B cell (primary cell): ENCODE measurements around the gene ENC1. TPM values are rescaled to one million over a fixed set of nuclear protein-coding genes. Genes with fewer than 3 reads are reported as not detected.

ENCODE experiments used
- ATAC-seq: fragments of 200-7000 bp; cut with Tn5 transposase; one replicate; pipeline ENCODE4 v1.10.0; 2021; ENCODE audit warnings: low read depth, mild to moderate bottlenecking, moderate number of reproducible peaks, moderate library complexity
- CTCF ChIA-PET: fragments of 350-600 bp; sonication (Branson Sonifier 250); formaldehyde crosslinking; loops from one replicate; lab custom pipeline; 2021; ENCODE audit warnings: antibody characterized with exemption, inconsistent platforms; lab: Charles Lee
- POLR2A ChIA-PET: fragments of 350-600 bp; sonication (Branson Sonifier 250); formaldehyde crosslinking; loops from one replicate; lab custom pipeline; 2021; ENCODE audit warnings: antibody characterized with exemption; lab: Charles Lee
- DNase-seq: peaks from one replicate; pipeline ENCODE4 v3.0.0; 2013
- H2AFZ ChIP-seq: 2 replicates; pipeline ENCODE4 v1.6.1; 2012; ENCODE audit warnings: mild to moderate bottlenecking, low read depth, low read length; ENCODE audit not compliant: insufficient read depth, poor library complexity, severe bottlenecking
- H3K27ac ChIP-seq, 2 donors: 1 replicate in 1 of 2; 2 replicates in 1 of 2; pipeline ENCODE4 v1.5.1; 2012 to 2013; ENCODE audit warnings: low read length in 2 of 2, mild to moderate bottlenecking in 2 of 2, moderate library complexity in 1 of 2
- H3K27me3 ChIP-seq, 4 experiments: fragments of 200-600 bp in 1 of 4; sonication (generic) in 1 of 4; replicated peaks in 1 of 4; 1 replicate in 2 of 4; 2 replicates in 2 of 4; pipeline versions ENCODE4 v1.6.1 to v1.7.0; 2013 to 2016; ENCODE audit warnings: low read length in 3 of 4, mild to moderate bottlenecking in 2 of 4, mixed read lengths in 1 of 4, moderate library complexity in 1 of 4; ENCODE audit not compliant: insufficient read depth in 4 of 4, control insufficient read depth in 3 of 4; ENCODE audit errors: control extremely low read depth in 1 of 4
- H3K36me3 ChIP-seq, 2 experiments: replicated peaks in 1 of 2; 1 replicate in 1 of 2; 2 replicates in 1 of 2; pipeline versions ENCODE4 v1.6.1 to v1.7.1; 2013; ENCODE audit warnings: low read length in 1 of 2; ENCODE audit not compliant: insufficient read depth in 2 of 2, control insufficient read depth in 1 of 2; ENCODE audit errors: control extremely low read depth in 1 of 2, extremely low read depth in 1 of 2
- H3K4me1 ChIP-seq, 2 donors: fragments of 200-600 bp in 1 of 2; sonication (generic) in 1 of 2; 1 replicate in 1 of 2; 2 replicates in 1 of 2; pipeline versions ENCODE4 v1.5.1 to v1.6.1; 2013 to 2017; ENCODE audit warnings: low read length in 2 of 2; ENCODE audit not compliant: control insufficient read depth in 2 of 2, insufficient read depth in 2 of 2
- H3K4me2 ChIP-seq: replicated peaks from 2 replicates; pipeline ENCODE3; 2012; ENCODE audit warnings: mild to moderate bottlenecking, low read depth, low read length; ENCODE audit not compliant: poor library complexity, severe bottlenecking
- H3K4me3 ChIP-seq, 5 experiments: fragments of 200-600 bp in 1 of 5; sonication (generic) in 1 of 5; 1 replicate in 3 of 5; 2 replicates in 2 of 5; pipeline versions ENCODE4 v1.5.1 to v1.7.0; 2011 to 2016; ENCODE audit warnings: low read length in 4 of 5, mild to moderate bottlenecking in 4 of 5, low read depth in 2 of 5, control low read depth in 1 of 5, moderate library complexity in 1 of 5; ENCODE audit not compliant: insufficient read depth in 1 of 5; ENCODE audit errors: control extremely low read depth in 1 of 5, extremely low read depth in 1 of 5
- H3K79me2 ChIP-seq: fragments of 200-600 bp; sonication (generic); one replicate; pipeline ENCODE4 v1.6.0; 2016; ENCODE audit warnings: low read length; ENCODE audit not compliant: control insufficient read depth, insufficient read depth
- H3K9ac ChIP-seq: fragments of 200-600 bp; sonication (generic); 2 replicates; pipeline ENCODE4 v1.6.1; 2017; ENCODE audit warnings: mild to moderate bottlenecking, low read length, moderate library complexity
- H3K9me3 ChIP-seq, 3 donors: one replicate each; pipeline versions ENCODE4 v1.6.1 to v1.7.1; 2013; ENCODE audit warnings: low read length in 2 of 3; ENCODE audit not compliant: control insufficient read depth in 2 of 3, insufficient read depth in 1 of 3; ENCODE audit errors: control extremely low read depth in 1 of 3
- H4K20me1 ChIP-seq: 2 replicates; pipeline ENCODE4 v1.6.0; 2012; ENCODE audit warnings: mild to moderate bottlenecking, low read length; ENCODE audit not compliant: insufficient read depth, control insufficient read depth, poor library complexity, severe bottlenecking
- H3K27ac Mint-ChIP-seq: one replicate; pipeline ENCODE4 v1.8.0; 2021; ENCODE audit warnings: mixed read lengths
- H3K27me3 Mint-ChIP-seq: one replicate; pipeline ENCODE4 v1.8.0; 2021; ENCODE audit warnings: mixed read lengths
- H3K4me1 Mint-ChIP-seq: one replicate; pipeline ENCODE4 v1.8.0; 2021; ENCODE audit warnings: mixed read lengths
- H3K4me3 Mint-ChIP-seq: one replicate; pipeline ENCODE4 v1.8.0; 2021; ENCODE audit warnings: mixed read lengths
- H3K9me3 Mint-ChIP-seq: one replicate; pipeline ENCODE4 v1.8.0; 2022; ENCODE audit warnings: mixed read lengths; ENCODE audit not compliant: insufficient read depth
- EZH2 ChIP-seq: IDR thresholded peaks from 2 replicates; pipeline ENCODE4 v1.6.1; 2012; ENCODE audit warnings: borderline replicate concordance, low read depth, mild to moderate bottlenecking, moderate library complexity, low read length; ENCODE audit not compliant: insufficient read depth, poor library complexity, severe bottlenecking
- WGBS: methylation state at CpG from one replicate; pipeline ENCODE4 v1.1.5; 2013; ENCODE audit warnings: missing lambda C conversion rate; ENCODE audit not compliant: insufficient coverage; 5-methylcytosine and 5-hydroxymethylcytosine counted together
- intact Hi-C: fragments of 100-400 bp; cut with micrococcal nuclease; formaldehyde crosslinking; loops from one replicate; pipeline ENCODE4 v1.10.0; 2022
- polyA plus RNA-seq: library from polyadenylated mRNA; depleted of rRNA; stranded (reverse); fragments of >200 nt; gene quantifications from 2 replicates; pipeline ENCODE4 v1.2.3, GENCODE V29; 2012
- total RNA-seq, 2 donors: library from RNA; stranded (reverse); fragments of 120-200 nt in 1 of 2; gene quantifications; 1 replicate in 1 of 2; 2 replicates in 1 of 2; pipeline versions ENCODE4 v1.2.3 to v1.2.4, GENCODE V29; 2013 to 2022
- TF ChIP-seq, protein P1 (sequence below): fragments of 200-600 bp; IDR thresholded peaks from one replicate; pipeline ENCODE4 v1.8.0; 2022; ENCODE audit warnings: antibody characterized with exemption, mild to moderate bottlenecking

The ENC1 gene
- total and polyA plus RNA-seq, 2 donors (not counting 1 experiment from before 2014, with no cell fraction given): 7.2 to 14.6 TPM

DNA sequence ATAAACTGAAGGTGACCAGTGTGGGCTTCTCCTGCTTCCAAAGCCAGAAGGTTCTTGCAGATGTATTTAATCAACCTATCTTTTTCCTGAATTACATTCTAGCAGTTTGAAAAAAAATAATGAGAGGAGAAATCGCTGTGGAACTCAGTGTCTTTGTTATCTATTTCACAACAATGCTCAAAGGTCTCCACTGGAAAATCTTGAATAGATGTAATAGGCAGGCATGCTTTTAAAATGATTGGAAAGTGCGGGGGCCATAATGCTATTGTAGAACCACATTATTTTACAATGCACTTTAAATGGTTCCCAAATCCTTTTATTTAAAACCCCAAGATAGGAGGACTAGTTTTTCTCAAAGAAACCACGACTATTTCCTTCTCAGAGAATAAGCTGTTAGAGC lies 23.3 kb downstream of the ENC1 start:
- ChIA-PET POLR2A (no interaction called here), CTCF (no interaction called here)
- no peak overlapping the region for H3K4me2 ChIP-seq
- no peak overlapping the region for H3K9ac ChIP-seq
- DNase-seq: no peak
- Mint-ChIP-seq H3K9me3 (no peaks in the 10 kb centered on the region), H3K4me1 (no peaks in the 10 kb centered on the region), H3K27ac (no peak overlapping the region), H3K4me3 (no peak overlapping the region), H3K27me3 (peaks cover 17% of the 10 kb centered on the region)
- no peak overlapping the region for H3K4me3 ChIP-seq
- no peaks in the 10 kb centered on the region for H3K36me3 ChIP-seq
- WGBS: no CpG with 5 or more reads among the region's 3 CpGs
- intact Hi-C loops: no loop called here
- H3K27me3 ChIP-seq: peaks cover 0 to 5% (median 0%) of the 10 kb centered on the region in 4 experiments
- no peak overlapping the region for H2AFZ ChIP-seq
- no peaks in the 10 kb centered on the region for H4K20me1 ChIP-seq
- H3K9me3 ChIP-seq: no peaks in the 10 kb centered on the region
- H3K79me2 ChIP-seq: no peaks in the 10 kb centered on the region
- H3K4me1 ChIP-seq: no peaks in the 10 kb centered on the region
- ATAC-seq: no peak
- TF ChIP-seq EZH2: no peak
- TF ChIP-seq, protein P1, sequence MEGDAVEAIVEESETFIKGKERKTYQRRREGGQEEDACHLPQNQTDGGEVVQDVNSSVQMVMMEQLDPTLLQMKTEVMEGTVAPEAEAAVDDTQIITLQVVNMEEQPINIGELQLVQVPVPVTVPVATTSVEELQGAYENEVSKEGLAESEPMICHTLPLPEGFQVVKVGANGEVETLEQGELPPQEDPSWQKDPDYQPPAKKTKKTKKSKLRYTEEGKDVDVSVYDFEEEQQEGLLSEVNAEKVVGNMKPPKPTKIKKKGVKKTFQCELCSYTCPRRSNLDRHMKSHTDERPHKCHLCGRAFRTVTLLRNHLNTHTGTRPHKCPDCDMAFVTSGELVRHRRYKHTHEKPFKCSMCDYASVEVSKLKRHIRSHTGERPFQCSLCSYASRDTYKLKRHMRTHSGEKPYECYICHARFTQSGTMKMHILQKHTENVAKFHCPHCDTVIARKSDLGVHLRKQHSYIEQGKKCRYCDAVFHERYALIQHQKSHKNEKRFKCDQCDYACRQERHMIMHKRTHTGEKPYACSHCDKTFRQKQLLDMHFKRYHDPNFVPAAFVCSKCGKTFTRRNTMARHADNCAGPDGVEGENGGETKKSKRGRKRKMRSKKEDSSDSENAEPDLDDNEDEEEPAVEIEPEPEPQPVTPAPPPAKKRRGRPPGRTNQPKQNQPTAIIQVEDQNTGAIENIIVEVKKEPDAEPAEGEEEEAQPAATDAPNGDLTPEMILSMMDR: no peak
- H3K27ac ChIP-seq: no peak overlapping the region

DNA sequence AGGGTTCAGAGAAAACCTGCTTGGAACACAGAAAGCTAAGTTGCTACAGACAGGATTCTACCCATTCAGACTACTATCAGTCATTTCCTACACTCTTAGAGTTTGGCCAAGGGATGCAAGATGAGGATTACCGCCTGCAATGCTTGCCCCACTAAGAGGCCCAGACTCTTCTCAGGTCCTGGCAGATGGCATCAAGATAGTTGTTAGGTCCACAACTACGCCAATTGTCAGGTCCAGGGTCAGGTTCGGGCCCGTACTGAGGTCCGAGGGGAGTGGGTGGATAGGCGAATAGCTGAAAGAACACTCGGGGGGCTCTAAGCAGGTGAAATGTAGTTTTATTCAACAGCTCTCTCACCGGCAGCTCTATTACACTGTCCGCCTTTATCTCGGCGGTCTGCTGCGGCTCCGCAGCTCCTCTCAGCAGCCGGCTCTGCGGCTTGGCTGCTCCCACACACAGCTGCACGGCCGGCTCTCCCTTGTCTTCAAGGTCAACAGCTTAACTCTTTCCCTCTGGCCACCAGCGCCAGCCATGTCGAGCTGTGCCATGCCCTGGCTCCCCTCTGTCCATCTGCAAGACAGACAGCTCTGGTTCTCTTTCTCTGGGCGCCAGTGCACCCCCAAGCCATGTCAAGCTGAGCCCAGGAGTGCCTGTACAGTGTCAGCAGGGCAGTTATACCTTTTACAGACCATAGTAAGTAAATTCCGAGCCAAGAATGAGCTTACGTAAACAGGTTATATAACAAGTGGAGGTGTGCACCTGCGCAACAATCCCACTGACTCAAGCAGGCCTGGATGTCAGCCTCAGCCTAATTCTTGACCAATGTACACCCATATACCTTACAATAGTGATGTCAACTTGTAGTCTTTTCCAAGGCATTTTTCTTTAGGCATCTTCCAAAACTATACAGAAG lies 24.0 kb downstream of the ENC1 start:
- Histone ChIP-seq H3K4me1 (no peaks in the 10 kb centered on the region), H3K36me3 (no peaks in the 10 kb centered on the region), H3K27me3 (peaks cover 0 to 5% (median 0%) of the 10 kb centered on the region in 4 experiments), H3K9me3 (no peaks in the 10 kb centered on the region), H4K20me1 (no peaks in the 10 kb centered on the region), H3K4me2 (no peak overlapping the region), H3K27ac (no peak overlapping the region), H3K4me3 (no peak overlapping the region), H3K9ac (no peak overlapping the region), H3K79me2 (no peaks in the 10 kb centered on the region), H2AFZ (no peak overlapping the region)
- TF ChIP-seq EZH2: no peak
- Mint-ChIP-seq H3K27ac (no peak overlapping the region), H3K4me3 (no peak overlapping the region), H3K9me3 (no peaks in the 10 kb centered on the region), H3K4me1 (no peaks in the 10 kb centered on the region), H3K27me3 (peaks cover 21% of the 10 kb centered on the region)
- intact Hi-C loops: no loop called here
- WGBS: 97% methylated on average over 23 of the region's 23 CpGs
- ChIA-PET CTCF (no interaction called here), POLR2A (no interaction called here)
- DNase-seq (no peak), ATAC-seq (no peak)
